SHP77 treated with DMSO at 0.1 percent for 48 hours (cell line): ENCODE measurements around the gene EFNA5.
A peak's percentile ranks its signal among the peaks of the same experiment; 100 is the strongest.

Experiments used
- DNase-seq: peaks from one replicate; lab custom pipeline; 2025; lab: John Stamatoyannopoulos, UW

Gene EFNA5

GRCh38 chr5:107670932-107671741, at the start of gene EFNA5:
Gene EFNA5 (minus strand): TSS chr5:107670937.
- DNase-seq, result no peak

GRCh38 chr5:107719034-107719606, 48.4 kb upstream of the EFNA5 start:
- DNase-seq, result peak; percentile 62

GRCh38 chr5:107717816-107718215, 47.1 kb upstream of the EFNA5 start:
- DNase-seq, result no peak

GRCh38 chr5:107713228-107713627, 42.5 kb upstream of the EFNA5 start:
- no peak for DNase-seq

GRCh38 chr5:107712359-107712870, 41.7 kb upstream of the EFNA5 start:
- no peak for DNase-seq

GRCh38 chr5:107705402-107706014, 34.8 kb upstream of the EFNA5 start:
- no peak for DNase-seq

GRCh38 chr5:107704681-107705401, 34.1 kb upstream of the EFNA5 start:
- no peak for DNase-seq

- no peak for DNase-seq
These were observed 29.7 kb upstream of the EFNA5 start for GRCh38 chr5:107700481-107700880.

GRCh38 chr5:107699425-107699824, 28.7 kb upstream of the EFNA5 start:
- no peak for DNase-seq

- DNase-seq, result no peak
These were observed 27.5 kb upstream of the EFNA5 start for GRCh38 chr5:107698286-107698685.

GRCh38 chr5:107696498-107696897, 25.8 kb upstream of the EFNA5 start:
- no peak for DNase-seq

GRCh38 chr5:107696080-107696479, 25.3 kb upstream of the EFNA5 start:
- DNase-seq, result no peak

- no peak for DNase-seq
These were observed 17.2 kb upstream of the EFNA5 start for GRCh38 chr5:107687937-107688336.

GRCh38 chr5:107687404-107687803, 16.7 kb upstream of the EFNA5 start:
- no peak for DNase-seq

- DNase-seq, result no peak
These were observed 11.8 kb upstream of the EFNA5 start for GRCh38 chr5:107682533-107682932.

- DNase-seq, result no peak
These were observed 10.1 kb upstream of the EFNA5 start for GRCh38 chr5:107680799-107681198.

GRCh38 chr5:107680099-107680498, 9.4 kb upstream of the EFNA5 start:
- DNase-seq, result no peak

- DNase-seq, result no peak
These were observed 6.0 kb upstream of the EFNA5 start for GRCh38 chr5:107676702-107677101.

GRCh38 chr5:107675201-107675600, 4.5 kb upstream of the EFNA5 start:
- DNase-seq, result no peak

GRCh38 chr5:107674655-107675054, 3.9 kb upstream of the EFNA5 start:
- no peak for DNase-seq

GRCh38 chr5:107673368-107674136, 2.8 kb upstream of the EFNA5 start:
- peak; percentile 88 for DNase-seq

GRCh38 chr5:107673039-107673367, 2.3 kb upstream of the EFNA5 start:
- no peak for DNase-seq
